SIG-M5 (cell line): Measurements from ENCODE around the gene PTBP3.

Experiments used
- DNase-seq: peaks from one replicate; lab custom pipeline; 2025; lab: John Stamatoyannopoulos, UW

Gene PTBP3

GRCh38 chr9:112360047-112360804 lies 26.8 kb upstream of the PTBP3 start:
- no peak for DNase-seq

- no peak for DNase-seq
These were observed 22.0 kb upstream of the PTBP3 start for GRCh38 chr9:112355427-112355897.

GRCh38 chr9:112354081-112354743 lies 20.8 kb upstream of the PTBP3 start:
- no peak for DNase-seq

DNA sequence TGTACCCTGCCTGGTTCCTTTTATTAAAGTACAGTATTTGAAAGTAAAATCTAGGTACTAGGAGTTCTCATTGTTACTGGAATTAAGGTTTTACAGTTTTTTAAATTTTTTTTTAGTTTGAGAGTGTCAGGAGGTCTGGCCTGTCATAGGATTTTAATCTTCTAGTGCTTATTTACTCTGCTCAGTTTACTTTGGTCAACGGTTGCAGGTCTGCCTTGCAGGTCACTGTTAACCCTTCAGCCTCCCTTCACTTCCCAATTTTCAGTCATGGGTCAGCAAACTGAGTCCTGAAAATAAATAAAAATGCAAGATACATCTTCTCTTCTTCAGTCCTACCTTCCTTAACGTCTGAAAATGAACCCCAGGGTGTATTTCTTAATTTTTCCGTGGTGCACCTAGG lies 18.8 kb upstream of the PTBP3 start:
- no peak for DNase-seq

GRCh38 chr9:112351184-112351583 lies 17.8 kb upstream of the PTBP3 start:
- DNase-seq, result no peak

GRCh38 chr9:112349008-112349333 lies 15.6 kb upstream of the PTBP3 start:
- DNase-seq, result no peak

DNA sequence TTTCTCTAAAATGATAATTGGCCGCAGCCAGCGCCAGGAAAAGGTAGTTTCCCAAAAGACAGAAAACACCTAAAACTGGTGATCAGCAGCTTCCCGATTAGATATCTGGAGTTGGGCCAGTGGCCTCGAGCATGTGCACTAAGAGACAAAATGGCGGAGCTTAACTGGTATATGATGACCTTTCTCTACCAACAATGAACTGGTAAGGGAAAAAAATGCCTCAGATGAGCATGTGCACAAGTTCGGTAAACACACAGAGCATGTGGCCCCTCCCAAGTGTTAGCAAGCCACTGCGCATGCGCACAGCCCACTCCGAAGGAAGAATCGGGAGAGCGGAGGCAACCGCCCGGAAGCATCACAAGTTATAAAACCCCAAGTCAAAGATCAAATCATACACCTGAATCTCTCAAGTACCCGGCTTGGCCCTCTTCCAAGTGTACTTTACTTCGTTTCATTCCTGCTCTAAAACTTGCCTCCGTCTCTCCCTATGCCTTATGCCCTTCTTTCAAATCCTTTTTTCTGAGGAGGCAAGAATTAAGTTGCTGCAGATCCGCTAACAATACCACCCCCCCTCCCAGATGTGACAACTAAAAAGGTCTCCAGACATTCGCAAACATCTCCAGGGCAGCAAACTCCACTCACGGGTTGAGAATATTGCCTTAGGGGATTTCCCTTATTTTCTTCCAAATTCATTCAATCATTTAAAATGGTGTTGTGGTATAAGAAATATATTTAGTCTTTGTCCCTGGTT lies 15.0 kb upstream of the PTBP3 start:
- DNase-seq, result no peak

DNA sequence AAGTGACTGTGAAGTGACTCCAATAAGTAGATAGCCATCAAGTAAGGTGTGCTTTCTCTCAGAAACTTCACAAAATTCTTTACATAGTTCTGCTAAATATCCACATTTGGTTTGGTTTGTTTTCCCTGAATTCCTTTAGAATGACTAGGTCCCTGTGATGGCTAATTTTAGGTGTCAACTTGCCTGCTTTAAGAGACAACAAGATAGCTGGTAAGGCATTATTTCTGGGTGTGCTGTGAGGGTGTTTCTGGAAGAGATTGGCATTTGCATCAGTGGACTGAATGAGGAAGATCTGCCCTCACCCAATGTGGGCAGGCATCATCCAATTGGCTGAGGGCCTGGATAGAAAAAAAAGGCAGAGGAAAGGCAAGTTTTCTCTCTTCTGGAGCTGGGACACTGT lies 8.3 kb upstream of the PTBP3 start:
- no peak for DNase-seq

- DNase-seq, result no peak
These were observed 6.5 kb upstream of the PTBP3 start for GRCh38 chr9:112339886-112340285.

GRCh38 chr9:112338561-112338960 lies 5.1 kb upstream of the PTBP3 start:
- DNase-seq, result no peak

DNA sequence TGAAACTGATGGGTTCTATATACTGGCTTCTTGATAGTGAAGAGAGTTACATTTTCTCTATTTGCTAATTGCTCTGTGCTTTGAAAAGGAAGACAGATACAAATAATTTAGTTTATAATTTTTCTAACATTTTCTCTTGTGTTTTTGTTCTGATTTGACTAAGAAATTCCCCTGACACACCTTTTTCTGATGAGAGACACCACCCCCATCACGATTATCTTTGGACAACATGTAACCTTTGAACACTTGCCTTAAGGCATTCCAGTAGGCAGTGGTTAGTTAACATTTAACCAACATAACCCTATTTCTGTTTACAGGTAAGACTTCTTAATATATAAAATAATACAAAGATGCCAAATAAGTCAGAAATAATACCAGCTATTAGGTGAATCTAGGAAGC lies 4.1 kb upstream of the PTBP3 start:
- DNase-seq, result no peak

DNA sequence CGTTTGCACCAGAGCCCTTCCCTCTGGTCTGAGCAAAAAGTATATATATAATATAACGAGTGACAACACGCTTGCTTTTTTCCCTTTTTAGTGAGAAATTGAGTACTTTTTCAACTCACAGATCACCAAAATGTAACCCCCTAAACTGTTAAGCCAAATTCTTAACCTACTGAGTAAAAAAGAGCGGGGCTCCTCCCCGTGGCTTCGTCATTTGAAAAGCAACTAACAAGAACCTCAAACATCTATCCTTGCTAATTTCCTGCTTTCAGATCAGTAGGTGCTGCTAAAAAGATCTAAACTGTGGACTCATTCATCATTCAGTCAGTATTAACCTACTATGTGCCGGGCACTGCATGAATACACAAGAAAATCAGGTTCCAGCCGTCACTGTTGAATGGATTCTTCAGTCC lies 1.0 kb upstream of the PTBP3 start:
- no peak for DNase-seq

DNA sequence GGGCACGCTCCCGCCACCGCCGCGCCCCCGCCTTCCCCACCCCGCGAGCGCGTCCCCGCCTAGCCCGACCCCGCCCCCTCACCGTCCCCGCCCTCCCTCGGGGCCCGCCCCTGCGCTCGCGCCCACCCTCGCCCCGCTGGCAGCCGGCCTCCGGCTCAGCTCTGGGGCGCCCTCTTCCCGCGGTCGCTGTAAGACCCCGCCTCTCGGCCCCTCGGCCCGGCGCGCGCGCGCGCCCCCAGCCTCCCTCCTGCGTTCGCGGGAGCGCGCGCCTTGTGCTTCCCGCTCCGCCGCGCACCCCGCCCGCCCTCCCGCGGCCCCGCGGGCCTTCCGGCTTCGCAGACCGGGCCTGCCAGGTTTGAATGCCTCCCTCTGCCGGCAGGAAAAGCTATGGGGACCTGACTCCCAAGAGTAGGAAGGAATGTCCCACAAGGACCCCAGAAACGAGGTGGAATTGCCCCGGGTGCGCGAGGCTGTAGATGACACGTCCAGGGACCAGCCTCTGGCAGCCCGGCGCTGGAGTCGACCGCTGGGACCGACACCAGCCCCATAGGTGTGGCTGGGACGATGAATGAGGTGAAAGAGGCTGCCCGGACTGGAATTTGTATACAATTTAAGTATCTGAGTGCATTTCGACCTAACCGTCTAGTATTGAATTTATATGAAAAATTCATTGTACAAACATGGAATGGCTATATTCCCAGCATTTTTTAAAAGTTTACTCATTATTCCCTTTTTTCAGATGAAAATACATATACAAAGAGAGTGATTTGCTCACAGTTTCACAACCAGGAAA lies 416 bp upstream of the PTBP3 start:
- DNase-seq, result peak; percentile 43

DNA sequence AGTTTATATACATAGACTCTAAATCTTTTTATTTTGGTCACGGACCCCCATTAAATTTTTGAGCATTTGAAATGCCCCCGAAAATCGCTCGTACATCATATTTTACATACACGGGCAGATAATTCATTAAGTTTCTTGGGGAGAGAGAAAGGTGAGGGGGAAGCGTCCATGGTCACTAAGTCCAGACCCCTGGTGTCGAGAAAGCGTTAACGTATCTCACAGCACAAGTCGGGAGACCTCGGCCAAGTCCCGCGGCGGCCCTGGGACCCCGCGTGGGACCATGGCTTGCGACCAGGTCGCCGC lies 794 bp downstream of the PTBP3 start:
- DNase-seq, result no peak

GRCh38 chr9:112332214-112332613 lies 1.2 kb downstream of the PTBP3 start:
- DNase-seq, result no peak

GRCh38 chr9:112331674-112331952 lies 1.8 kb downstream of the PTBP3 start:
- DNase-seq, result no peak

- no peak for DNase-seq
These were observed 4.9 kb downstream of the PTBP3 start for GRCh38 chr9:112328545-112328944.

DNA sequence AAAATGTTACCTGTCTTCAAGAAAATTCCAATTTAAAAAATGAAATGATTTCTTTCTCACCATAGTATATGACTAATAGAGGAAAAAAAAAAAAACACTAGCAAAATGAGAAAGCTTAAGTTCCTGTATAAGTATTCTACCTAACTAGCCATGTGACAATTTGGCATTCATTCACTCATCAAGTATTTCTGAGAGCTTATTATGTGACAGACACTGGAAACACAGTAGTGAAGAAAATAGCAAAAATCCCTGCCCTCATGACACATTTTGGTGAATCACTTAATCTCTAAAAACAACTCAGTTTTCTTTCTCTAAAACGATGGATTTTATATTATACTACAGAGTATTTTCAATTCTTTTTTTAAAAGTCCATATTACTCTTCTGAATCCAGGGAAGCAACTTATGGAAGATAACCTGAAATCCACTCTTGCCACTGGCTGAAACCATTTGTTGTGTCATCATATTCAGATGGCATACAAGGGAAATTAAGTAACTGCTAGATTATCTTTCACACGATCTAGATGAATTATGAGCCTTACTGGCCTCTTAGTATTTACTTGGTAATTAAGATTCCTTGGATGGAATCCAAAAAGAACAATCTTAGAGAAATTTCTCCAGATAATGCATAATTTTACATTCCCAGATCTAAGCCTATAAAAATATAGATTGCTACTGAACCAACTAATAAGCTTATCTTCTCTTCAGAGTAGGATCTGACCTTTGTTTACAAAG lies 5.5 kb downstream of the PTBP3 start:
- DNase-seq, result no peak

DNA sequence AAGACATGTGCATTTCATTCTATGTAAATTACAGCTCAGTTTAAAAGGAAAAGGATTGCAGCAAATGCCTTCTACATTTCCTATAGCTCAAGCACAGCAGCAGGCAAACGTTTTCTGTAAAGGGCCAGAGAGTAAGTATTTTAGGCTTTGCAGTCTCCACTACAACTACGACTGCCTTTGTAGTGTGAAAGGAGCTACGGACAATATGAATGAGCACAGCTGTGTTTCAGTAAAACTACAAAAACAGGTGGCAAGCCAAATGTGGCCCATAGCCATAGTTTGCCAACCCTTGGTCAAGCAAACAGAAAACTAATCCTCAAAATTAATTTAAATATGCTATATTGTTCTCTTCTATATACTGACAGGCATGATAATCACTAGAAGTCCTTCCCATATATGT lies 7.2 kb downstream of the PTBP3 start:
- no peak for DNase-seq

DNA sequence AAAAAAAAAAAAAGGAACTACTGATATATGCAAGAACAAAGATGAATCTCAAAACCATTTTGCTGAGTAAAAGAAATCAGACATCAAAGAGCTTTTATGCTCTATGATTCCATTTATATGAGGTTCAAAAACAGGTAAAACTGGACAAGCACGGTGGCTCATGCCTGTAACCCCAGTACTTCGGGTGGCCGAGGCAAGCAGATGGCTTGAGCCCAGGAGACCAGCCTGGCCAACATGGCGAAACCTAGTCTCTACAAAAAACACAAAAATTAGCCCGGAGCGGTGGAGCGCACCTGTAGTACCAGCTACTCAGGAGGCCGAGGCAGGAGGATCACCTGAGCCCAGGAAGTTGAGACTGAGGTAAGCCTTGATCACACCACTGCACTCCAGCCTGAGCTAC lies 7.8 kb downstream of the PTBP3 start:
- DNase-seq, result no peak

DNA sequence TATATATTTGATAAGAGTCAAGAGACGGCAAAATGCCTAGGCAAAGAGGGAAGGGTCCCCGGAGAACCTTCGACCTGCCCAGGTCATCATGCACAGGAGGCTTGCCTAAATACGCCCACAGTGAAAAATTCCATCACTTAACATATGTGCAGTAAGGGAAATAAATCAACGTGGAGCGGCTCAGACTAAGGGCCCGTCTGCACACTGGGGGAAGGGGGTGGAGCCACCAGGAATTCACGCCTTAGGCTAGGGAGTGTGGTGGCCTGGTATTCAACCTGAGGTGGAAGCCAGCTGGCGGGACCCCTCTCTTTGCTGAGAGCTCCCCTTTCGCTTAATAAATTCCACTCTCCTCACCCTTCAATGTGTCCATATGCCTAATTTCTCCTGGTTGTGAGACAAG lies 8.3 kb downstream of the PTBP3 start:
- no peak for DNase-seq

- no peak for DNase-seq
These were observed 10.0 kb downstream of the PTBP3 start for GRCh38 chr9:112323378-112323854.
